ENCODE data around the gene LCE1A. TPM values are rescaled to one million over a fixed set of nuclear protein-coding genes. Genes with fewer than 3 reads are reported as not detected.

LCE1A gene
- polyA plus RNA-seq, 1 donor (not counting 4 experiments of a cell fraction or from before 2014, with no cell fraction given), result not detected

- no peak overlapping the region for H3K9ac ChIP-seq (ENCODE audit: control insufficient read depth, extremely low read depth, insufficient read depth, low read length)
- H3K4me2 ChIP-seq (ENCODE audit: control insufficient read depth, extremely low read depth, insufficient read depth, low read depth, low read length), result no peak overlapping the region
- no peaks in the 10 kb centered on the region for H3K79me2 ChIP-seq (ENCODE audit: control insufficient read depth, insufficient read depth, low read length)
- H3K9me3 ChIP-seq (ENCODE audit: control insufficient read depth, low read depth, low read length), result no peaks in the 10 kb centered on the region
- H3K27ac ChIP-seq (ENCODE audit: control insufficient read depth, insufficient read depth, low read length), result no peak overlapping the region
- no peak overlapping the region for H3K4me3 ChIP-seq (ENCODE audit: control insufficient read depth in 2 of 3, extremely low read depth in 1 of 3, insufficient read depth in 2 of 3, low read depth in 1 of 3, low read length in 3 of 3)
- no peaks in the 10 kb centered on the region for H4K20me1 ChIP-seq (ENCODE audit: control insufficient read depth, extremely low read depth, insufficient read depth, low read length)
- H3K4me1 ChIP-seq (ENCODE audit: control insufficient read depth, extremely low read depth, insufficient read depth, low read length), result peaks cover 14% of the 10 kb centered on the region
- no peaks in the 10 kb centered on the region for H3K9me1 ChIP-seq (ENCODE audit: control insufficient read depth, extremely low read depth, insufficient read depth, low read length)
- no peaks in the 10 kb centered on the region for H3K36me3 ChIP-seq (ENCODE audit: control insufficient read depth in 2 of 2, extremely low read depth in 1 of 2, insufficient read depth in 2 of 2, low read length in 2 of 2)
- no peak for DNase-seq (ENCODE audit: low read depth, low spot score)
- no peak for TF ChIP-seq CTCF (optimal IDR thresholded peaks at IDR 0.05 in 1 of 3, IDR thresholded peaks at IDR 0.05 in 1 of 3, conservative IDR thresholded peaks at IDR 0.05 in 1 of 3; ENCODE audit: extremely low read depth in 1 of 3, insufficient read depth in 2 of 3, low read length in 3 of 3)
- no peak for TF ChIP-seq EZH2 (IDR thresholded peaks at IDR 0.05; ENCODE audit: low read length)
- no peak overlapping the region for H2AFZ ChIP-seq (ENCODE audit: control insufficient read depth, low read length)
- no peaks in the 10 kb centered on the region for H3K27me3 ChIP-seq (ENCODE audit: control insufficient read depth, extremely low read depth, insufficient read depth, low read length)
- dilution Hi-C loops (cut with MboI; ENCODE audit: extremely low pct_ligation_motif_present, low sequenced_read_pairs), result no loop called here
- FAIRE-seq, result no peak
Measured at GRCh38 chr1:152860129-152860528, 32.9 kb downstream of the LCE1A start.

GRCh38 chr1:152861374-152861773 is 34.1 kb downstream of the LCE1A start:
- H4K20me1 ChIP-seq (ENCODE audit: control insufficient read depth, extremely low read depth, insufficient read depth, low read length), result no peaks in the 10 kb centered on the region
- peaks cover 8% of the 10 kb centered on the region for H3K4me1 ChIP-seq (ENCODE audit: control insufficient read depth, extremely low read depth, insufficient read depth, low read length)
- FAIRE-seq (no peak), DNase-seq (ENCODE audit: low read depth, low spot score) (no peak)
- TF ChIP-seq CTCF (optimal IDR thresholded peaks at IDR 0.05 in 1 of 3, IDR thresholded peaks at IDR 0.05 in 1 of 3, conservative IDR thresholded peaks at IDR 0.05 in 1 of 3; ENCODE audit: extremely low read depth in 1 of 3, insufficient read depth in 2 of 3, low read length in 3 of 3) (no peak), EZH2 (IDR thresholded peaks at IDR 0.05; ENCODE audit: low read length) (no peak)
- H3K9me3 ChIP-seq (ENCODE audit: control insufficient read depth, low read depth, low read length), result no peaks in the 10 kb centered on the region
- no peaks in the 10 kb centered on the region for H3K79me2 ChIP-seq (ENCODE audit: control insufficient read depth, insufficient read depth, low read length)
- H3K4me3 ChIP-seq (ENCODE audit: control insufficient read depth in 2 of 3, extremely low read depth in 1 of 3, insufficient read depth in 2 of 3, low read depth in 1 of 3, low read length in 3 of 3), result no peak overlapping the region
- H3K9ac ChIP-seq (ENCODE audit: control insufficient read depth, extremely low read depth, insufficient read depth, low read length), result no peak overlapping the region
- H3K27ac ChIP-seq (ENCODE audit: control insufficient read depth, insufficient read depth, low read length), result no peak overlapping the region
- no peaks in the 10 kb centered on the region for H3K9me1 ChIP-seq (ENCODE audit: control insufficient read depth, extremely low read depth, insufficient read depth, low read length)
- H3K27me3 ChIP-seq (ENCODE audit: control insufficient read depth, extremely low read depth, insufficient read depth, low read length), result no peaks in the 10 kb centered on the region
- no peak overlapping the region for H3K4me2 ChIP-seq (ENCODE audit: control insufficient read depth, extremely low read depth, insufficient read depth, low read depth, low read length)
- H3K36me3 ChIP-seq (ENCODE audit: control insufficient read depth in 2 of 2, extremely low read depth in 1 of 2, insufficient read depth in 2 of 2, low read length in 2 of 2), result no peaks in the 10 kb centered on the region
- H2AFZ ChIP-seq (ENCODE audit: control insufficient read depth, low read length), result no peak overlapping the region
- dilution Hi-C loops (cut with MboI; ENCODE audit: extremely low pct_ligation_motif_present, low sequenced_read_pairs), result no loop called here
